Endothelial cell of umbilical vein (primary cell): ENCODE measurements around the gene CLTCL1. TPM values are rescaled to one million over a fixed set of nuclear protein-coding genes. Genes with fewer than 3 reads are reported as not detected.
"Not testable (repeated sequence)": the region's sequence is repeated elsewhere in the genome, so short reads cannot be mapped to it uniquely, and the experiment has no call there.

Experiments used
- BruUV-seq: library from RNA; stranded (reverse); fragments of 400-500 nt; replicated peaks from 2 replicates; lab custom pipeline; 2021; lab: Mats Ljungman, UMichigan
- CTCF ChIA-PET: fragments of 300-600, 350-600 bp; sonication (Branson Sonifier 250); formaldehyde crosslinking; loops from one replicate; lab custom pipeline; 2021; ENCODE audit warnings: antibody characterized with exemption, inconsistent platforms; lab: Charles Lee
- POLR2A ChIA-PET: fragments of 300-600, 350-600 bp; sonication (Branson Sonifier 250); formaldehyde crosslinking; loops from one replicate; lab custom pipeline; 2021; ENCODE audit warnings: antibody characterized with exemption, inconsistent platforms; lab: Charles Lee
- DNase-seq: peaks from one replicate; pipeline ENCODE4 v3.0.0-alpha.2; 2011; ENCODE audit warnings: low read depth, low spot score
- FAIRE-seq: peaks from 2 replicates; lab custom pipeline; 2011; peaks lifted over from hg19 to GRCh38; lab: Jason Lieb, UNC
- H2AFZ ChIP-seq: 2 replicates; pipeline ENCODE4 v1.6.0; 2012; ENCODE audit warnings: low read depth, low read length, control low read depth, inconsistent platforms
- H3K27ac ChIP-seq: 2 replicates; pipeline ENCODE4 v1.5.1; 2011; ENCODE audit warnings: low read depth, mild to moderate bottlenecking, control low read depth, low read length, moderate library complexity; ENCODE audit not compliant: insufficient read depth
- H3K27me3 ChIP-seq, 2 experiments: 2 replicates each; pipeline versions ENCODE4 v1.6.0 to v1.6.1; 2011; ENCODE audit warnings: low read length in 2 of 2, mixed read lengths in 1 of 2; ENCODE audit not compliant: control insufficient read depth in 2 of 2, insufficient read depth in 2 of 2
- H3K36me3 ChIP-seq, 2 experiments: 2 replicates in 1 of 2; 3 replicates in 1 of 2; pipeline ENCODE4 v1.5.1; 2011; ENCODE audit warnings: low read length in 2 of 2, mild to moderate bottlenecking in 1 of 2, moderate library complexity in 1 of 2; ENCODE audit not compliant: control insufficient read depth in 2 of 2, insufficient read depth in 2 of 2; ENCODE audit errors: extremely low read depth in 1 of 2
- H3K4me1 ChIP-seq: 3 replicates; pipeline ENCODE4 v1.5.1; 2011; ENCODE audit warnings: mild to moderate bottlenecking, low read length; ENCODE audit not compliant: control insufficient read depth, insufficient read depth; ENCODE audit errors: extremely low read depth
- H3K4me2 ChIP-seq: 2 replicates; pipeline ENCODE4 v1.6.1; 2011; ENCODE audit warnings: low read length, control low read depth, mixed read lengths; ENCODE audit not compliant: insufficient read depth
- H3K4me3 ChIP-seq, 3 experiments: fragments of 200-600 bp in 1 of 3; sonication (generic), shearing (Covaris generic) in 1 of 3; replicated peaks in 1 of 3; 2 replicates each; pipeline ENCODE4 v1.5.1; 2011 to 2016; ENCODE audit warnings: control low read depth in 3 of 3, low read length in 3 of 3, mild to moderate bottlenecking in 2 of 3, inconsistent platforms in 1 of 3, low read depth in 1 of 3, moderate library complexity in 1 of 3; ENCODE audit not compliant: insufficient read depth in 1 of 3
- H3K79me2 ChIP-seq: 2 replicates; pipeline ENCODE4 v1.6.0; 2012; ENCODE audit warnings: low read length, inconsistent platforms; ENCODE audit not compliant: control insufficient read depth, insufficient read depth
- H3K9ac ChIP-seq: replicated peaks from 2 replicates; pipeline ENCODE3; 2011; ENCODE audit warnings: low read length, control low read depth; ENCODE audit not compliant: insufficient read depth; ENCODE audit errors: extremely low read depth
- H3K9me1 ChIP-seq: replicated peaks from 3 replicates; pipeline ENCODE4 v1.6.0; 2011; ENCODE audit warnings: mild to moderate bottlenecking, low read length; ENCODE audit not compliant: control insufficient read depth, insufficient read depth; ENCODE audit errors: extremely low read depth
- H3K9me3 ChIP-seq: replicated peaks from 2 replicates; pipeline ENCODE4 v1.5.1; 2012; ENCODE audit warnings: low read length, inconsistent platforms; ENCODE audit not compliant: control insufficient read depth, insufficient read depth
- H4K20me1 ChIP-seq: replicated peaks from 2 replicates; pipeline ENCODE3; 2011; ENCODE audit warnings: mild to moderate bottlenecking, low read length; ENCODE audit not compliant: control insufficient read depth, insufficient read depth; ENCODE audit errors: extremely low read depth
- CTCF ChIP-seq, 2 donors: IDR thresholded peaks; 1 replicate in 1 of 2; 2 replicates in 1 of 2; pipeline ENCODE4 v1.5.1; 2011; ENCODE audit warnings: low read length in 2 of 2, mild to moderate bottlenecking in 2 of 2, moderate library complexity in 2 of 2, control low read depth in 1 of 2, inconsistent platforms in 1 of 2, low read depth in 1 of 2; ENCODE audit not compliant: insufficient read depth in 1 of 2; ENCODE audit errors: extremely low read depth in 1 of 2
- EZH2 ChIP-seq: IDR thresholded peaks from 2 replicates; pipeline ENCODE4 v1.6.1; 2012; ENCODE audit warnings: borderline replicate concordance, low read depth, mild to moderate bottlenecking, moderate library complexity, low read length, inconsistent platforms; ENCODE audit not compliant: severe bottlenecking
- FOS ChIP-seq: IDR thresholded peaks from 2 replicates; pipeline ENCODE4 v1.6.1; 2011; ENCODE audit warnings: mild to moderate bottlenecking, low read length, moderate library complexity, borderline replicate concordance; ENCODE audit not compliant: insufficient read depth
- GATA2 ChIP-seq: IDR thresholded peaks from 2 replicates; pipeline ENCODE4 v1.7.0; 2011; ENCODE audit warnings: low read depth, mild to moderate bottlenecking, moderate library complexity, mixed read lengths, low read length; ENCODE audit not compliant: insufficient read length, insufficient read depth
- JUN ChIP-seq: IDR thresholded peaks from 2 replicates; pipeline ENCODE4 v1.6.1; 2011; ENCODE audit warnings: borderline replicate concordance, low read depth; ENCODE audit not compliant: insufficient read length, insufficient read depth
- MAX ChIP-seq: IDR thresholded peaks from 2 replicates; pipeline ENCODE4 v1.6.1; 2011; ENCODE audit not compliant: insufficient read depth, insufficient read length
- MYC ChIP-seq: IDR thresholded peaks from one replicate; pipeline ENCODE4 v1.6.1; 2011; ENCODE audit warnings: mild to moderate bottlenecking, low read depth, low read length
- POLR2A ChIP-seq: IDR thresholded peaks from 2 replicates; pipeline ENCODE4 v1.6.1; 2012; ENCODE audit warnings: low read depth, mild to moderate bottlenecking, control low read depth, low read length
- POLR2AphosphoS5 ChIP-seq: IDR thresholded peaks from 2 replicates; pipeline ENCODE4 v1.6.1; 2012; ENCODE audit warnings: low read depth, mild to moderate bottlenecking, control low read depth, low read length, moderate library complexity; ENCODE audit not compliant: insufficient read depth
- dilution Hi-C: fragments of 300-500 bp; cut with MboI; formaldehyde crosslinking; loops from one replicate; pipeline ENCODE4 v1.15.0; 2019; ENCODE audit warnings: low sequenced_read_pairs; ENCODE audit not compliant: extremely low pct_ligation_motif_present
- intact Hi-C: fragments of 100-400 bp; cut with micrococcal nuclease; formaldehyde crosslinking; loops from one replicate; pipeline ENCODE4 v1.10.0; 2022
- polyA plus RNA-seq, 4 experiments: library from polyadenylated mRNA; depleted of rRNA in 3 of 4; stranded (reverse) in 3 of 4; unstranded in 1 of 4; fragments of >200 nt; gene quantifications; 2 replicates each; pipeline versions ENCODE4 v1.2.1 to v1.2.3, GENCODE V29; 2011 to 2012; ENCODE audit warnings: missing spikeins in 1 of 4
- total RNA-seq: library from RNA; stranded (reverse); gene quantifications from 2 replicates; pipeline ENCODE4 v1.2.3, GENCODE V29; 2021

Gene CLTCL1
- total and polyA plus RNA-seq, 2 donors (not counting 3 experiments of a cell fraction or from before 2014, with no cell fraction given) = 5.0 to 6.2 TPM

- Histone ChIP-seq H3K27ac (no peak overlapping the region), H3K79me2 (no peaks in the 10 kb centered on the region), H4K20me1 (no peaks in the 10 kb centered on the region), H3K36me3 (no peaks in the 10 kb centered on the region), H3K9me1 (no peaks in the 10 kb centered on the region), H2AFZ (no peak overlapping the region), H3K9me3 (no peaks in the 10 kb centered on the region), H3K4me2 (no peak overlapping the region), H3K4me1 (no peaks in the 10 kb centered on the region), H3K27me3 (peaks cover 17 to 26% of the 10 kb centered on the region in 2 experiments), H3K9ac (no peak overlapping the region), H3K4me3 (no peak overlapping the region)
- dilution Hi-C loops (no loop called here), intact Hi-C loops (no loop called here)
- FAIRE-seq (no peak), DNase-seq (no peak)
- no TSS peak for BruUV-seq
- ChIA-PET CTCF (no interaction called here), POLR2A (no interaction called here)
- TF ChIP-seq EZH2 = no peak
- no peak for TF ChIP-seq MYC
- TF ChIP-seq MAX = no peak
- no peak for TF ChIP-seq FOS
- TF ChIP-seq POLR2AphosphoS5 = no peak
- TF ChIP-seq GATA2 = no peak
- TF ChIP-seq POLR2A = no peak
- no peak for TF ChIP-seq JUN
- no peak for TF ChIP-seq CTCF (IDR thresholded peaks at IDR 0.05; ENCODE audit: extremely low read depth in 1 of 2, insufficient read depth in 1 of 2, low read depth in 1 of 2, low read length in 2 of 2)
Measured at GRCh38 chr22:19164425-19164824, 127.1 kb downstream of the CLTCL1 start.

GRCh38 chr22:19158649-19159048 lies 132.9 kb downstream of the CLTCL1 start:
- H3K36me3 ChIP-seq, H3K27me3 ChIP-seq, H3K79me2 ChIP-seq, H3K4me3 ChIP-seq, H2AFZ ChIP-seq, FAIRE-seq, H3K27ac ChIP-seq, BruUV-seq, H3K4me1 ChIP-seq, intact Hi-C loops, H3K9me1 ChIP-seq, H3K9me3 ChIP-seq, DNase-seq, dilution Hi-C loops, H3K9ac ChIP-seq, H4K20me1 ChIP-seq, H3K4me2 ChIP-seq: not testable (repeated sequence)
- POLR2A ChIA-PET = interaction anchor here (0.7 kb wide), 1 partner anchor 10 kb away, joined by 5 read pairs; no protein-coding TSS in a partner anchor
- CTCF ChIA-PET = interaction anchor here (1.0 to 1.5 kb wide), 2 partner anchors 10 to 14 kb away, joined by 3 to 5 read pairs; partner anchors contain the start of gene ESS2

GRCh38 chr22:19156109-19156508 lies 135.4 kb downstream of the CLTCL1 start:
- H4K20me1 ChIP-seq, POLR2A ChIA-PET, H3K9ac ChIP-seq, H3K36me3 ChIP-seq, H3K4me1 ChIP-seq, H3K9me1 ChIP-seq, dilution Hi-C loops, H3K79me2 ChIP-seq, DNase-seq, H3K4me2 ChIP-seq, FAIRE-seq, BruUV-seq, H3K27ac ChIP-seq, H3K4me3 ChIP-seq, H2AFZ ChIP-seq, H3K9me3 ChIP-seq, intact Hi-C loops: not testable (repeated sequence)
- CTCF ChIA-PET = interaction anchor here (1.2 kb wide), 1 partner anchor 12 kb away, joined by 5 read pairs; the partner anchor contains the start of gene ESS2
- peaks cover 11 to 17% of the 10 kb centered on the region in 2 experiments for H3K27me3 ChIP-seq
